GOT3 (cell line): ENCODE measurements around the gene ADARB2.
"Not testable (repeated sequence)": the region's sequence is repeated elsewhere in the genome, so short reads cannot be mapped to it uniquely, and the experiment has no call there.

Source experiments
- DNase-seq: peaks from one replicate; lab custom pipeline; 2025; ENCODE audit warnings: mixed read lengths; lab: John Stamatoyannopoulos, UW

The ADARB2 gene

DNA sequence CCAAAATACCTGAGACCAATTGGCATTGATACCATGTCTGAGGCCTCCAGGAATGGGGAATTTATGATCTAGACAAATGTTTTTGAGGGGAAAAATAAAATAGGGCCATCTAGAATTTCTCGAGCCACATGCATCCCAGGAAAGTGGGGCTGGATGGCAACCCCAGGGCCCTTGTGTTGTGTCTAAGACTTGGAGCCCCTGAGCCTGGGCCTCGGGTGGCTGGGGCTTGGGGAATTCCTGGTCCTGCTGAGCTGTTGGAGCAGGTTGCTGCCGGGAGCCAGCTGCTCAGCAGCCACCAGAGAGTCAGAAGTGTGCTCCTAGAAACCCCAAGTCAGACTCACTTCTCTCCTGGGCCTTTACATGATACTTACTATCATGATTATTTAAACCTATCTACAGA, 508.2 kb downstream of the ADARB2 start:
- no peak for DNase-seq

DNA sequence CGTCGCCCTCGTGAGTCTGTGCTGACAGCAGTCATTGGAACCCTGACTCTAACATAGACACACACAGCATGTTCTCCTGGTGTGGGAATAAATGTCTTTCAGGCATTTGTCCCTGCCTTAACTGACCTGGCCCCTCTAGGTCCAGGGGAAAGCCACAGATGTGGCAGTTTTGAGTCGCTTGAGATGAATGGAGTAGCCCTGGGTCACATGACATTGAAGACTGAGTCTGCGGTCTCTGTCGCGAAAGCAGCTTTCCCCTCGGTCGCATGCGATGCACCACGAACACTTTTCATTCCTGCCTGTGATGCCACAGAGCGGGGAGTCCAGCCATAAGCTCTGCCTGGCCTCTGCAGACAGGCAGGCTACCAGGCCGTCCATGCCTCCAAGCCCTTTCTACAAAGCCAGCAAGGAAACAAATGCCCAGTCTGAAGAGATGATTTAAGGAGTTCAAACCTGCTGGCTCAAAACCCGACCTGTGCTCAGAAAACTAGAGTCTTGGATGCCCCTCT, 508.8 kb downstream of the ADARB2 start:
- no peak for DNase-seq

GRCh38 chr10:1227510-1228402, 509.6 kb downstream of the ADARB2 start:
- no peak for DNase-seq

DNA sequence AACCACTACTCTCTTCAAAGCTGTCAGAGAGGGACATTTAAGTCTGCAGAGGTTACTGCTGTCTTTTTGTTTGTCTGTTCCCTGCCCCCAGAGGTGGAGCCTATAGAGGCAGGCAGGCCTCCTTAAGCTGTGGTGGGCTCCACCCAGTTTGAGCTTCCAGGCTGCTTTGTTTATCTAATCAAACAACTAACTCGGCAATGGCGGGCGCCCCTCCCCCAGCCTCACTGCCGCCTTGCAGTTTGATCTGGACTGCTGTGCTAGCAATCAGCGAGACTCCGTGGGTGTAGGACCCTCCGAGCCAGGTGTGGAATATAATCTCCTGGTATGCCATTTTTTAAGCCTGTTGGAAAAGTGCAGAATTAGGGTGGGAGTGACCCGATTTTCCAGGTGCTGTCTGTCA, 510.4 kb downstream of the ADARB2 start:
- DNase-seq = not testable (repeated sequence)

GRCh38 chr10:1219874-1220273, 517.5 kb downstream of the ADARB2 start:
- DNase-seq = not testable (repeated sequence)

GRCh38 chr10:1217661-1218060, 519.7 kb downstream of the ADARB2 start:
- no peak for DNase-seq

DNA sequence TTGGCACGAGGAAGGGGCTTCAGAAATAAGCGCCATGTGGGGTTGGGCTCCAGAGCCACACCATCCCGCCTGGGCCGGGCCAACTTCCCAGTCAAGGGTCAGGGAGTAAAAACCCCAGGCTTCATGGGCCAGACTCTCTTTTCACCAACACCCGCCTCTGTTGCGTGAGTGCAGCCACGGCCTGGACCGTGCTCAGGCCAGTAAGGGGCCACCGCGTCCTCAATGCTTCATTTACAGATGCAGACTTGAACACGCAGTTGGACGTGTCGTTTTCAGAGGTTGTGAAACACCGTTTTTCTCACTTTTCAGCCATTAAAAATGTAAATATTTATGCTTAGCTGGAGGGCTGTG, 520.1 kb downstream of the ADARB2 start:
- no peak for DNase-seq

- DNase-seq = no peak
Measured at GRCh38 chr10:1216574-1217236, 520.6 kb downstream of the ADARB2 start.

DNA sequence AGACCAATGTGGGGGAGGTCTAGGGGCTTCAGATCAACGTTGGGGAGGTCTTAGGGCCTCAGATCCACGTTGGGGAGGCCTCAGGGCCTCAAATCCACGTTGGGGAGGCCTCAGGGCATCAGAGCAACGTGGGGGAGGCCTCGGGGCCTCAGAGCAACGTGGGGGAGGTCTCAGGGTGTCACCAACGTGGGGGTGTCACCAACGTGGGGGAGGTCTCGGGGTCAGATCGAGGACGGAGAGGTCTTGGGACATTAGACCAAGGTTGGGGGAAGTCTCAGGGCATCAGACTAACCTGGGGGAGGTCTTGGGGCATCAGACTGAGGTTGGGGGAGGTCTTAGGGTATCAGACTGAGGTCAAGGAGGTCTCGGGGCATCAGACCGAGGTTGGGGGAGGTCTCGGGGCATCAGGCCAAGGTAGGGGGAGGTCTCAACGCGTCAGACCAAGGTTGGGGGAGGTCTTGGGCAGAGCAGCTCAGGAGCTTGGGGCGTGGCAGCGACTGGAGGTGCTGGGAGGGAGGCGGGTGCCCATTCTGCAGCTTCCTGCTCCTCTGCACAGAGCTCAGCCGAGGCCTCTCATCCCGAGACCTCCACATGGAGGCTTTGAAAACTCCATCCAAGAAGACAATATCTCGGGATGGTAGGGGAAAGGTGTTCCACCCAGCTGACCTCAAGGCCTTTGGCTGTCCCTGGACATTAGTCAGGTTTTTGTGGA, 521.3 kb downstream of the ADARB2 start:
- DNase-seq = no peak

- no peak for DNase-seq
Measured at GRCh38 chr10:1214882-1215540, 522.3 kb downstream of the ADARB2 start.

DNA sequence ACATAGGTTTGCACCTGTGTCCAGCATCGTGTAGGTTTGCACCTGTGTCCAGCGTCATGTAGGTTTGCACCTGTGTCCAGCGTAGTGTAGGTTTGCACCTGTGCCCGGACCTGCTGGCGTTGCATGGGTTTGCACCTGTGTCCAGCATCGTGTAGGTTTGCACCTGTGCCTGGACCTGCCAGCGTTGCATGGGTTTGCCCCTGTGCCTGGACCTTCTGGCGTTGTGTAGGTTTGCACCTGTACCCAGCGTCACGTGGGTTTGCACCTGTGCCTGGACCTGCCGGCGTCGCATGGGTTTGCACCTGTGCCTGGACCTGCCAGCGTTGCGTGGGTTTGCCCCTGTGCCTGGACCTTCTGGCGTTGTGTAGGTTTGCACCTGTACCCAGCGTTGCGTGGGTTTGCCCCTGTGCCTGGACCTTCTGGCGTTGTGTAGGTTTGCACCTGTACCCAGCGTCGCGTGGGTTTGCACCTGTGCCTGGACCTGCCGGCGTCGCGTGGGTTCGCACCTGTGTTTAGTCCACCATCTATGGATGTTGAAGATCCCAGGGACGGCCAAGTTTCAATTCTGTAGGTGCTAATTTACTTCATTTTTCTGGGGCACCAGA, 523.2 kb downstream of the ADARB2 start:
- no peak for DNase-seq

DNA sequence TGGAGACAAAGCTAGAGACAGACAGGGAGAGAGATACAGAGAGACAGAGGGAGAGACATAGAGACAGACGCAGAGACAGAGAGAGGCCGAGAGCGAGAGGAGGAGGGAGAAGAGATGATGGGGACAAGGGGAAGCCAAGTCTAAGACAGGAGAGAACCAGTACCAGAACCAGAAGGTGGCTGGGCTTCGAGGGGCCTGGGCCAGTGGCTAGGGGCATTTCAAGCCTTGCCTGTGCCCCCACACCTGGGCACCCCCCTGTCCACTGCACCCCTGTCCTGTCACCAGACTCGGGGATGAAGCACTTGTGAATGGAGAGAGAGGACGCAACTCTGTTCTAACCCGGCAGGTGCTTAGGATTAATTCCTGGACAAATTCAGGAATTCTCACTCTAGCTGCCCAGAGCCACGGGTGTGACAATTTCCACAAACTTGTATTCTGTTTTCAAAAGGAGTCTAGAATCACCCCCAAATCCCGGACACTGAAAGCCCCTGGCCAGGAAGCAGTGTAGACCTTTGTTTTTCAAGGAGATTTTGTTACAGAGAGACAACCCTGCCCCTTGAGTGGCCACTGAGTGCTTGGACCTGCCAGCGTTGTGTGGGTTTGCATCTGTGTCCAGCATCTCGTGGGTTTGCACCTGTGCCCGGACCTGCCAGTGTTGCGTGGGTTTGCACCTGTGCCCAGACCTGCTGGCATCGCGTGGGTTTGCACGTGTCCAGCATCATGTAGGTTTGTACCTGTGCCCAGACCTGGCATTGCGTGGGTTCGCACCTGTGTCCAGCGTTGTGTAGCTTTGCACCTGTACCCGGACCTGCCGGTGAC, 523.9 kb downstream of the ADARB2 start:
- DNase-seq = no peak

DNA sequence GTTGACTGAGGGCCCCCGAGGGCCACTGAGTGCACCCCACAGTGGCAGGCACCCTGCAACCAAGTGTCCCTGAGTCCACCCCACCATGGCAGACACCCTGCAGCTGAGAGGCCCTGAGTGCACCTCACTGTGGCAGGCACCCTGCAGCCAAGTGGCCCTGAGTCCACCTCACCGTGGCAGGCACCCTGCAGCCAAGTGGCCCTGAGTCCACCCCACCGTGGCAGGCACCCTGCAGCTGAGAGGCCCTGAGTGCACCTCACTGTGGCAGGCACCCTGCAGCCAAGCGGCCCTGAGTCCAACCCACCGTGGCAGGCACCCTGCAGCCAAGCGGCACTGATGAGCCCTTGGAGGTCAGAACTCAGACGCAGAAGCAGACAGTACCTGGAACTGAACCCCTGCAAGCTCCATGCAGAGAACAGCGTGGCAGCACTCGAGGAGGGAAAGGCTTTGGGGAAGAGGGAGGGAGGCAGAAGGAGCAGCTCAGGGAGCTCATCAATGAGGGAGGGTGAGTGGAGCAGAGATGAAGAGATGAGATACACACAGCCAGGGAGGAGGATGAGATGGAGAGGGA, 524.7 kb downstream of the ADARB2 start:
- DNase-seq = no peak

- no peak for DNase-seq
Measured at GRCh38 chr10:1211844-1212570, 525.3 kb downstream of the ADARB2 start.

DNA sequence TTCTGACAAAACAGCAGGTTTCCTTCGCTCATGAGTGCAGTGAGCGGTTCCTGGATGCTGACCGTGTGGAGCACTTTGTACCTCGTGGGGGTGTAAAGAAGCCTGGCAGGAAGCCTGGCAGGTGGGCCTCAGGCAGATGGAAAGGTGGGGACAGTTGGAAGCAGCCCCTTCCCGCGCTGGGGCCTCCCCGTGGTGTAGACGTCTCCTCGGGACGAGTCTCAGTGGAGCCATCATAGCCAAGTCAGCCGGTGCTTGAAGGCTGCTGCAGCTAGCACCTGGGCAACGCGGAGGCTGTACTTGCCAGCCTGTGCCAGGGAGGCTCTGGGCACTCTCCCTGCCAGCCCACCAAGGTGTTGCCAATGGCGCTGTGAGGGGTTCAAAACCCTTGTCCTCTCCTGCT, 526.7 kb downstream of the ADARB2 start:
- DNase-seq = no peak

- DNase-seq = no peak
Measured at GRCh38 chr10:1209355-1209979, 527.9 kb downstream of the ADARB2 start.

- no peak for DNase-seq
Measured at GRCh38 chr10:1208366-1209311, 528.7 kb downstream of the ADARB2 start.

GRCh38 chr10:1206601-1207000, 530.7 kb downstream of the ADARB2 start:
- no peak for DNase-seq
